Measurements from ENCODE around the gene EVA1C. TPM values are rescaled to one million over a fixed set of nuclear protein-coding genes. Genes with fewer than 3 reads are reported as not detected.

EVA1C gene
- total and polyA plus RNA-seq, 9 of the 15 experiments (the other 6 are each of a cell fraction or from before 2014, with no cell fraction given) = 0.22 TPM; not detected in 8

DNA sequence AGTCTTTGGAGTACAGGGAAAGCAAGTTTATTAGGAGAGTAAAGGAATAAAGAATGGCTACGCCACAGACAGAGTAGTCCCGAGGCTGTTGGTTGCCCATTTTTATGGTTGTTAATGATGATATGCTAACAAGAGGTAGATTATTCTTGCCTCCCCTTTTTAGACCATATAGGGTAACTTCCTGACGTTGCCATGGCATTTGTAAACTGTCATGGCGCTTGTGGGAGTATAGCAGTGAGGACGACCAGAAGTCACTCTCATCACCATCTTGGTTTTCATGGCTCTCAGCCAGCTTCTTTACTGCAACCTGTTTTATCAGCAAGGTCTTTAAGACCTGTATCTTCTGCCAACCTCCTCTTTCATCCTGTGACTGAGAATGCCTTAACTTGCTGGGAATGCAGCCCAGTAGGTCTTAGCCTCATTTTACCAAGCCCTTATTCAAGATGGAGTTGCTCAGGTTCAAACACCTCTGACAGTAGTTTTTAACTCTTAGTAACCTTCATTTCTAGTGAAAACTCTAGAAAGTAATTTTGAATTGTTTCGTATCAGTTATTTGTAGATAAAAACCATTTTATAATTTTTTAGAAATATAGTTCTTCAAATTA lies 146.6 kb downstream of the EVA1C start (continued):
- TF ChIP-seq, protein P1, sequence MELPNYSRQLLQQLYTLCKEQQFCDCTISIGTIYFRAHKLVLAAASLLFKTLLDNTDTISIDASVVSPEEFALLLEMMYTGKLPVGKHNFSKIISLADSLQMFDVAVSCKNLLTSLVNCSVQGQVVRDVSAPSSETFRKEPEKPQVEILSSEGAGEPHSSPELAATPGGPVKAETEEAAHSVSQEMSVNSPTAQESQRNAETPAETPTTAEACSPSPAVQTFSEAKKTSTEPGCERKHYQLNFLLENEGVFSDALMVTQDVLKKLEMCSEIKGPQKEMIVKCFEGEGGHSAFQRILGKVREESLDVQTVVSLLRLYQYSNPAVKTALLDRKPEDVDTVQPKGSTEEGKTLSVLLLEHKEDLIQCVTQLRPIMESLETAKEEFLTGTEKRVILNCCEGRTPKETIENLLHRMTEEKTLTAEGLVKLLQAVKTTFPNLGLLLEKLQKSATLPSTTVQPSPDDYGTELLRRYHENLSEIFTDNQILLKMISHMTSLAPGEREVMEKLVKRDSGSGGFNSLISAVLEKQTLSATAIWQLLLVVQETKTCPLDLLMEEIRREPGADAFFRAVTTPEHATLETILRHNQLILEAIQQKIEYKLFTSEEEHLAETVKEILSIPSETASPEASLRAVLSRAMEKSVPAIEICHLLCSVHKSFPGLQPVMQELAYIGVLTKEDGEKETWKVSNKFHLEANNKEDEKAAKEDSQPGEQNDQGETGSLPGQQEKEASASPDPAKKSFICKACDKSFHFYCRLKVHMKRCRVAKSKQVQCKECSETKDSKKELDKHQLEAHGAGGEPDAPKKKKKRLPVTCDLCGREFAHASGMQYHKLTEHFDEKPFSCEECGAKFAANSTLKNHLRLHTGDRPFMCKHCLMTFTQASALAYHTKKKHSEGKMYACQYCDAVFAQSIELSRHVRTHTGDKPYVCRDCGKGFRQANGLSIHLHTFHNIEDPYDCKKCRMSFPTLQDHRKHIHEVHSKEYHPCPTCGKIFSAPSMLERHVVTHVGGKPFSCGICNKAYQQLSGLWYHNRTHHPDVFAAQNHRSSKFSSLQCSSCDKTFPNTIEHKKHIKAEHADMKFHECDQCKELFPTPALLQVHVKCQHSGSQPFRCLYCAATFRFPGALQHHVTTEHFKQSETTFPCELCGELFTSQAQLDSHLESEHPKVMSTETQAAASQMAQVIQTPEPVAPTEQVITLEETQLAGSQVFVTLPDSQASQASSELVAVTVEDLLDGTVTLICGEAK (IDR thresholded peaks at IDR 0.05) = no peak
- TF ChIP-seq, protein P1 (CRISPR knock-in tag; IDR thresholded peaks at IDR 0.05) = no peak
